Skeletal muscle cell (primary cell): ENCODE results near the gene MACROD1.
"Not testable (repeated sequence)": the region's sequence is repeated elsewhere in the genome, so short reads cannot be mapped to it uniquely, and the experiment has no call there.

Source experiments
- DNase-seq: peaks from one replicate; pipeline ENCODE4 v3.0.0-alpha.2; 2010; ENCODE audit warnings: low read depth
- H3K4me3 ChIP-seq: 2 replicates; pipeline ENCODE4 v1.5.1; 2011; ENCODE audit warnings: low read depth, mild to moderate bottlenecking, control low read depth, low read length, moderate library complexity

MACROD1 gene

DNA sequence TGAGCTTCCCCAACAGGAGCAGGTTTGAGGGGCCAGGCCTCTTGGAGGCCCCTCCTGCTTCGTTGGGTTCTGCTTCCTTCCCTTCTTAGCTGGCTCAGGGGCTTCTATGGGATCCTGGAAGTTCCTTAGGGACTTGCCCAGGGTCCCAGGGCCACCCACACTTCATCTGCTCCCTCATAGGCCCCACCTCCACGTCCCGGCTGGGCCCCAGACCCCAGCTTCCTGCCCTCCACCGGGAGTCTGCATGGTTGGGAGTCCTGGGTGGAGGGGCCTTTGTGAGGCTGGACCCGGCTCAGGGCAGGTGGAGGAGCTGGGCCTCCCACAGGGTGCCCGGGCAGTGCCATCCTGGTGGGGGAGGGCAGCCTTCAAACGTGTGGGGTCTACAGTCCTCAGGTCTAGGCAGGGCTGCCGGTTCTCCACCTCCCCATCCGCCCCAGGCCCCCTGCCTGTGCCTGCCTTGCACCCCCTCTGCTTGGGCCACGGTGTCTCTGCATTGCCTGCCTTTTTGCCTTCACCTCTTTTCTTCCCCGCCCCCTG, 168.0 kb downstream of the MACROD1 start:
- no peak for DNase-seq
- H3K4me3 ChIP-seq, result no peak overlapping the region

DNA sequence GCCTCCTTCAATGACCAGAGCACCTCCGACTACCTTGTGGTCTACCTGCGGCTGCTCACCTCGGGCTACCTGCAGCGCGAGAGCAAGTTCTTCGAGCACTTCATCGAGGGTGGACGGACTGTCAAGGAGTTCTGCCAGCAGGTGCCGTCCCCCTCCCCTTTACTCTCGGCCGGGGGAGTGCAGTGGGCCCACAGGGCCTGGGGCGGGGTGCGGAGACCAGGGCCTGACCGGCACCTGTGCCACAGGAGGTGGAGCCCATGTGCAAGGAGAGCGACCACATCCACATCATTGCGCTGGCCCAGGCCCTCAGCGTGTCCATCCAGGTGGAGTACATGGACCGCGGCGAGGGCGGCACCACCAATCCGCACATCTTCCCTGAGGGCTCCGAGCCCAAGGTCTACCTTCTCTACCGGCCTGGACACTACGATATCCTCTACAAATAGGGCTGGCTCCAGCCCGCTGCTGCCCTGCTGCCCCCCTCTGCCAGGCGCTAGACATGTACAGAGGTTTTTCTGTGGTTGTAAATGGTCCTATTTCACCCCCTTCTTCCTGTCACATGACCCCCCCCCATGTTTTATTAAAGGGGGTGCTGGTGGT, 168.7 kb downstream of the MACROD1 start:
- H3K4me3 ChIP-seq, result no peak overlapping the region
- no peak for DNase-seq

DNA sequence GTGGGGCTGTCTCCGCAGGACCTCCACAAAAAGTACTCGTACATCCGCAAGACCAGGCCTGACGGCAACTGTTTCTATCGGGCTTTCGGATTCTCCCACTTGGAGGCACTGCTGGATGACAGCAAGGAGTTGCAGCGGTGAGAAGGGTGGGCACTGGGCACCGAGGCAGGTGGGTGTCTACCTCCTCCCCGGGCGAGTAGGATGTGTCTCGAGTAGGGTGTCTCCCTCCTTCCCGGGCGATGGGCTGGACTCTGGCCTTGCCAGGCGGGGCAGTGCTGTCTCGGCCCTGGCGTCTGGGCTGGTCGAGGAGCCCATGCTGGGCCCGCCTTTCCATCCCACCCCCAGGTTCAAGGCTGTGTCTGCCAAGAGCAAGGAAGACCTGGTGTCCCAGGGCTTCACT, 169.4 kb downstream of the MACROD1 start:
- no peak overlapping the region for H3K4me3 ChIP-seq
- no peak for DNase-seq

DNA sequence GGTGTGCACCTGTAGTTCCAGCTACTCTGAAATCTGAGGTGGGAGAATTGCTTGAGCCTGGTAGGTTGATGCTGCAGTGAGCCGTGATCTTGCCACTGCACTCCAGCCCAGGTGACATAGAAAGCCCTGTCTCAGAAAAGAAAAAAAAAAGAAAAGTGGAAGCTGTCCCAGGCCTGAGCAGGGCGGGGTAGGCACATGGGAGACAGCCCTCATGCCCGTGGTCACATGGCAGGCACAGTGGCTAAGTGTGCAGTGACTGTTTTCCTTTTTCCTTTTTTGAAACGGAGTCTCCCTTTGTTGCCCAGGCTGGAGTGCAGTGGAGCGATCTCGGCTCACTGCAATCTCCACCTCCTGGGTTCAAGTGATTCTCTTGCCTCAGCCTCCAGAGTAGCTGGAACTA, 171.9 kb downstream of the MACROD1 start:
- DNase-seq, result no peak

DNA sequence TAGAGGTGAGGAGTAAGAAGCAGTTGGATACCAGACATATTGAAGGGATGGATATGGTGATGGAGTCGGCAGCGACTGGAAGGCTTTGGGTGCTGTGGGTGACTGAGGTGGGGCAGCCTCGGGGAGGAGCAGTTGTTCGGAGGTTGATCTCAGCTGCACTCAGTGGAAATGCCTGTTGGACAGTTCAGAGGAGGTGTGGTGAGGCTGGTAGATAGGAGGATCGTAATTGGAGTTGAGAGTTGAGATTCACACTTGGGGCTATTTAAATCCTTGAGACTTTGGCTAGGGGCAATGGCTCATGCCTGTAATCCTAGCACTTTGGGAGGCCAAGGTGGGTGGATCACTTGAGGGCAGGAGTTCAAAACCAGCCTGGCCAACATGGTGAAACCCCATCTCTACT, 172.8 kb downstream of the MACROD1 start:
- no peak for DNase-seq

More for the DNA sequence above, 171.9 kb downstream of the MACROD1 start:
- no peak overlapping the region for H3K4me3 ChIP-seq

DNA sequence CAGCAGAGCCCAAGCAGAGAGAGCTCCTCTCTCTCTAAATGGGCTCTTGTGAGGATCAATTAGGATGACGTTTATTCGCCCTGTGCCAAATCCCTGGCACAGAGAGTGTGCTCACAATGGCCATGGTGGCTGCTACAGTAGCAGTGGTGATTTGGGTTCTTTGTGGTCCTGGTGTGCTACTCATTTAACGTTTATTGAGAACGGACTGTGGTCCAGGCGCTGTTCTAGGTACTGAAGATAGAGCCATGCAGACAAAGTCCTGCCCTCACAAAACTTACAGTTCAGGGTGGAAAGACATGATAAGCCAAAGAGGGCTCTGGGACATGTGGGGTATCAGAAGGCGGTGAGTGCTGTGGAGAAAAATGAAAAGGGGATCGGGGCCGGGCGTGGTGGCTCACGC, 174.4 kb downstream of the MACROD1 start:
- no peak for DNase-seq
- H3K4me3 ChIP-seq, result no peak overlapping the region

More for the DNA sequence above, 172.8 kb downstream of the MACROD1 start:
- H3K4me3 ChIP-seq, result no peak overlapping the region

DNA sequence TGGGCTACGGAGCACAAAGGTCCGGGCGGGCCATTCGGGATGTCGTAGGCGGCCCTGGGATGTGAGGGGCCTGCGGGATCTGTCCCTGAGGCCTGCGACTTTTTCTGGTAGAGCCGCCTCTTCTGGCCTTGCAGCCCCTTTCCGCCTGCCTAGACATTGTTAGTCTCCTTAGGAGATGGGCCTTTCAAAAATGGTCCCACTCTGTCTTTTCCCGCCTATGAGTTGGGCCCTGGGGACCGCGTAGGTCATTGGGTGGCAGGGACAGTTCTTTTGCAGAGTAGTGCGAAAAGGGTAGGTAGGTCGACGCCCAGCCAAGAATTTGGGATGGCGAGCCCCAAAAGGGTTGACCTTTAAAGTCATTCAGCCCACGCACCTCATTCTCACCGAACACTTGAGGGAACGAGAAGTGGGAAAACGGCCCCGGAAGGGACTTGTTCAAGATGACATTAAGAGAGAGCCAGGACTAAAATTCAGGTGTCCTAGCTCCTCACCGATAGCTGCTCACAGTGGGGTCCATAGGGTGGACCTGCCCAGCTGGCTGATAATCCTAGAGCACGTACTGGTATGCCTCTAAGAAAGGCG, 178.9 kb downstream of the MACROD1 start:
- no peak for DNase-seq
- peak overlapping the region; percentile 97 for H3K4me3 ChIP-seq

DNA sequence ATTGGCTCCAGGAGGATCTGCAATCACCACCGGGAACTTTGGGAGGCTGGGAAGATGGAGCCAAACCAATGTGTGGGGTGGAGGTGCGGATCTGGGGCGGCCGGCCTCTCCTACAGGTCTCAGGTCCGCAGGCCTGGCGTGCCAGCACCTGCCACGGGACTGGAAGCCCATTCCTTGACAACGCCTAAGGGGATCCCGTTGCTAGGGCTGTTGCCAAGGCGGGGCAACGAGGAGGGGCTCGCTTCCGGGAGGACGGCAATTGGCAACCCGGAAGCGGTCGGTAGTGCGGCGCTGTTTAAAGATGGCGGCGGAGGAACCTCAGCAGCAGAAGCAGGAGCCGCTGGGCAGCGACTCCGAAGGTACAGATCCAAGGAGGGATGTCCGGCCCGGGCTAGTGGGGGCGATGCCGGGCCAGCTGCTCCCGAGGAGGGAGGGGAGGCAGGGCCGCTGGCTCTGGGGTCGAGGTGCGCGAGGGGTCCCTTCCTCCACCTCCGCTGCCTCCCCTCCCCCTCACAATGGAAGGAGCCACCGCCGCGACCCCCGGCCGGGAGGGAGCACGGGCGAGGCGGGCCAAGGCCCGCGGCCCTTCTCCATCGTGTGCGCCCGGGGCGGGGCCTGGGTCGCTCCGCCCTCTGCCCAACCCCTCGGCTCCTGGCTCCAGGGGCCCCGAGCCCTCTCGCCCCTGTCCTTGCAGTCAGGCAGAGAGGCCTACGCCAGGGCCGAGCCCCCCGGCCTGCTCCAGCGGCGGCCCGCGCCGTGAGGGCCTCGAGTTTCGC, 179.6 kb downstream of the MACROD1 start, which contains the start of gene OTUB1:
TSS of gene OTUB1 (plus strand) at position 283 of the 776 bp plus-strand sequence. CDS start at position 302, 19 bp downstream.
- peak; percentile 35 for DNase-seq
- H3K4me3 ChIP-seq, result peak within 1 kb of the TSS; percentile 97

DNA sequence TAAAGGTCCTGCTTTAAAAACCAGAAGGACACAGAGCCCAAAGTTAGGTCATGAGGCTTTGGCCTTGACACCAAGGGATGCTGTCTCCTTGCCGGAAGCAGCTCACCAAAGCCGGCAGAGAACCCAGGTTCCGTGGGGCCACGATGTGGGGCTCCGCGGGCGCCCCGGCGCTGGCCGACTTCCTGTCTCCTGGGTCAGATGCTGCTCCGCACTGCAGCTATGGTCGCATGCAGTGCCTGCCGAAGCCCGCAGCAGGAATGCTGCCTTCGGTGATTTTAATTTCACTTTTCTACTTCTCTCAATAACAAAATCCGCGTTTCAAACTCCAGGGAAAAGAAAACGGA, 180.1 kb downstream of the MACROD1 start:
- DNase-seq, result no peak
- H3K4me3 ChIP-seq, result peak overlapping the region; percentile 97

DNA sequence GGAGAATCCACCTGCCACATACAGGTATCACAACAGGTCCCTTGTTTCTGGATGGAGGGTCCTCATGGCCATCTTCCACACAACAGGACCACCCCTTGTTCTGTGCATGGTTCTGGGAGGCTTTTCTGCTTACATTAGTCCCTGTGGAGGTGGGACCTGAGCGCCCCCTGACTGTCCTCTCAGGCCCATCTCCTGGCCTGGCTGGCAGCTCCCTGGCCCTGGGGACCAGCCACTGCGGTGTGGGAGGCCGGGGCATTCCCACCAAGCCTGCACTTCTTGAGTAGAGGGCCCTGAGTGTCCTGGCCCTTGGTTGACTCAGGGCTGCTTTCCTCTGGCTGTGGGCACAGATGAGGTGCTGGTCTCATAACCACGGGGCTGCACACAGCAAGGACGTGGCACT, 186.5 kb downstream of the MACROD1 start:
- no peak for DNase-seq
- no peak overlapping the region for H3K4me3 ChIP-seq

DNA sequence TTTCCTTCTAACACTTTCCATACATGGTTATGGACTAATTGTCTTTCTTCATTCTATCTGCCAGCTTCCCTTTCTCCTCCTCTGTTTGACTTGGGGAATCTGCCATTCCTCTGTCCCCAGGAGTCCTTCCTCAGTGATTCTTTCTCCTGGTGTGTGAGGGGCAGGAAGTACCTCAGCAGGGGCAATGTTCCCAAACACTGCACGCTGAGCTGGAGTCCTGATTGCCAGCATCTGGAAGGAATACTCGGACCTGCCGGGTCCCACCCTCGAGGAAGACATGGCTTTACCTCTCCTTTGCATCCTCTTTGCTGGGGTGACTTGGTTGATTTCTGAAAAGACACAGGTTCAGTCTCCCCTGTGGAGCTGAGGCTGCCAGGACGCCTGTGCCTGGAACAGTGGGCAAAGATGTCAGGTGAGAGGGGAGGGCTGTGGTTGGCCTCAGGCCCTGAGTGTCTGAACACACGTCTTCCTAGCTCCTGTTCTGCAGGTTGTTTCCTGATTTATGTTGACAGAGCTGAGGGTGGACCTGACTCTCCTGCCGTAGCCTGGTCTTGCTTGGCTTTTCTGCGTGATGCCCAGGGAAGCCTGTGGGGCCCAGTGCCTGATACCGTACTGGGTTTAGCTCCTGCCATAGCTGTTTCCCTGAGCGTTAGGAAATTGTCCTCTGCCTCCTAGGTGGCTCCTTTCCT, 187.2 kb downstream of the MACROD1 start:
- H3K4me3 ChIP-seq, result no peak overlapping the region
- DNase-seq, result no peak

DNA sequence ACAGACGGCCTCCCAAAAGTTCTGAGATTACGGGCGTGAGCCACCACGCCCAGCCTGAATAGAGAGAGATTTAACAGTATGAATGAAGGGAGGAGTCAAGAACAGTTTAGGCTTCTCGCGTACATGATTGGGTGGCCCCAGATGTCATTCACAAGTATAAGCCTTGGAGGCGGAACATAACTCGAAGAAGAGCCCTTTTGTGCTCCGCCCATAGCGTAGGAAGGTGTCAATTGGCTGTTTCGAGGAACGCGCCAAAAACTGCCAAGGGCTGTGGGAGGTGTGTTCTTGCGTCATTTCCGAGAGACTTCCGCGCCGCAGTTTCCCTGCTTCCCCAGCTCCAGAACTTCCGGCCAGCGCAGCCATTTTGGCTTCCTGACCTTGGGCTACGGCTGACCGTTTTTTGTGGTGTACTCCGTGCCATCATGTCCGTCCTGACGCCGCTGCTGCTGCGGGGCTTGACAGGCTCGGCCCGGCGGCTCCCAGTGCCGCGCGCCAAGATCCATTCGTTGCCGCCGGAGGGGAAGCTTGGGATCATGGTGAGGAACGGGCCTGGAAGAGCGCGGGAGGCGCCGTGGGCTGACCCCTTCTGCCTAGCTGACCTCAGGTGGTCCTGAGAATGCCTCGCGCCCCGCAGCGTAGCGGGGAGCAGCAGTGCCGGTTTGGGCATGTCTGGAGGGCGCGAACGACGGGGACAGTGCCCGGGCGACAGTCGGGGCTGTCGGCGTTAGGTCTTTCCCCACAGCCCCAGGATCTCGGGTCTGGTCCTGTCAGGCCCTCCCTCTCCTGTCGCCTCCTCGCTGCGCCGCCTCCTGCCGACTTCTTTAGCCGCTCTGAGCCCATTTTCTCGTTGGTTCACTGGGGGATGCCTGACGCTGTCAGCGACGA, 191.4 kb downstream of the MACROD1 start, which contains the start of gene COX8A:
TSS of gene COX8A (plus strand) at position 362 of the 885 bp plus-strand sequence. CDS start at position 423, 61 bp downstream.
- H3K4me3 ChIP-seq, result peak within 1 kb of the TSS; percentile 76
- DNase-seq, result peak; percentile 98

DNA sequence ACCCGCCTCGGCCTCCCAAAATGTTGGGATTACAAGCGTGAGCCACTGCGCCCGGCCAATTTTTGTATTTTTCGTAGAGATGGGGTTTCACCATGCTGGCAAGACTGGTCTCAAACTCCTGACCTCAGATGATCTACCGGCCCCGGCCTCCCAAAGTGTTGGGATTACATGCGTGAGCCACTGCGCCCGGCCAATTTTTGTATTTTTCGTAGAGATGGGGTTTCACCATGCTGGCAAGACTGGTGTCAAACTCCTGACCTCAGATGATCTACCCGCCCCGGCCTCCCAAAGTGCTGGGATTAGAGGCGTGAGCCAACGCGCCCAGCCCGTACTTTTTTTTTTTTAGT, 192.0 kb downstream of the MACROD1 start:
- not testable (repeated sequence) for H3K4me3 ChIP-seq, DNase-seq

DNA sequence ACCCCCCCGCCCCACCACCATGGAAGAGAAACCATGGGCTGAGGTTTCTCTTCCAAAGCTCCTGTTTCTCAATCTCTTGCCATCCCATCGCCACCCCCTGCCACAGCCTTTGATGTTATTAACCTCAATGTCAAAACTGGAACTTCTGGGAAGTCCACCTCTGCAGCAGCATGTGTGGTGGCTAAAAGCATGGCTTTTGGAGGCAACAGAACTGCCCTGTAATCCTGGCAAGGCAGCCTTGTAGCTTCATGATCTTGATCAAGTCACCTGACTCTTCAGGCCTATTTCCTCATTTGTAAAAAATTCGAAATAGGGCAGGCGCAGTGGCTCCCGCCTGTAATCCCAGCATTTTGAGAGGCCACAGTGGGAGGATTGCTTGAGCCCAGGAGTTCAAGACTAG, 195.0 kb downstream of the MACROD1 start:
- no peak for DNase-seq
- H3K4me3 ChIP-seq, result no peak overlapping the region

DNA sequence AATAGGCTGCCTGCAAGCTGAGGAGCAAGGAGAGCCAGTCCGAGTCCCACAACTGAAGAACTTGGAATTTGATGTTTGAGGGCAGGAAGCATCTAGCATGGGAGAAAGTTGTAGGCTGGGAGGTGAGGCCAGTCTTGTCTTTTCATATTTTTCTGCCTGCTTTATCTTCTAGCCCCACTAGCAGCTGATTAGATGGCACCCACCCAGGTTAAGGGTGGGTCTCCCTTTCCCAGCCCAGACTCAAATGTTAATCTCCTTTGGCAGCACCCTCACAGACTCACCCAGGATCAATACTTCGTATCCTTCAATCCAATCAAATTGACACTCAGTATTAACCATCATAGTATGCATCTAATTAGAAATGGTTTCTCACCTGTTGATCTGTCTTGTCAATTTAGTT, 196.5 kb downstream of the MACROD1 start:
- DNase-seq, result no peak
- no peak overlapping the region for H3K4me3 ChIP-seq

DNA sequence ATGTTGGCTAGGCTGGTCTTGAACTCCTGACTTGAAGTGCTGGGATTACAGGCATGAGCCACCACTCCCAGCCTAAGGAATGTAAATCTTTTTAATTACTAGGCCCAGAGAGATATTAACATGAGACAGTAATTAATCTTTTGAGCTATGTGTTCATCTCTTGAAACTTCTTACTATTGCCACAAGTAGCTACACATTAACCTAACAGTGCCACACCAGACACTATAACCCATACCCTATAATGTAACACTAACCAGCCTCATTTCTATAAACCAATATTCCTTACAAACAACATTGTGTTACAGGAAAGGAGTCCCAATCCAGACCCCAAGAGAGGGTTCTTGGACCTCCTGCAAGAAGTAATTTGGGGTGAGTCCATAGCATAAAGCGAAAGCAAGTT, 199.5 kb downstream of the MACROD1 start:
- no peak overlapping the region for H3K4me3 ChIP-seq
- DNase-seq, result no peak

DNA sequence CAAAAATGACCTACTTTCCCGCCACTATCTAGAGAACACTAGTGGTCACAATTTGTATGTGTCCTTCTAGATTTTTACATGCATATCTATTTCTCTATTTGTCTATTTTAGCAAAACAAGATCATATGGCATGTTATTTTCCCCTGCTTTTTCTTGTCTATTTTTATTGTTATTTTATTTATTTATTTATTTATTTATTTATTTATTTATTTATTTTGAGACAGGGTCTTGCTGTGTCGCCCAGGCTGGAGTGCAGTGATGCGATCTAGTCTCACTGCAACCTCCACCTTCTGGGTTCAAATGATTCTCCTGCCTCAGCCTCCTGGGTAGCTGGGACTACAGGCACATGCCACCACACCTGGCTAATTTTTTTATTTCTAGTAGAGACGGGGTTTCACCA, 202.0 kb downstream of the MACROD1 start:
- DNase-seq, H3K4me3 ChIP-seq: not testable (repeated sequence)

DNA sequence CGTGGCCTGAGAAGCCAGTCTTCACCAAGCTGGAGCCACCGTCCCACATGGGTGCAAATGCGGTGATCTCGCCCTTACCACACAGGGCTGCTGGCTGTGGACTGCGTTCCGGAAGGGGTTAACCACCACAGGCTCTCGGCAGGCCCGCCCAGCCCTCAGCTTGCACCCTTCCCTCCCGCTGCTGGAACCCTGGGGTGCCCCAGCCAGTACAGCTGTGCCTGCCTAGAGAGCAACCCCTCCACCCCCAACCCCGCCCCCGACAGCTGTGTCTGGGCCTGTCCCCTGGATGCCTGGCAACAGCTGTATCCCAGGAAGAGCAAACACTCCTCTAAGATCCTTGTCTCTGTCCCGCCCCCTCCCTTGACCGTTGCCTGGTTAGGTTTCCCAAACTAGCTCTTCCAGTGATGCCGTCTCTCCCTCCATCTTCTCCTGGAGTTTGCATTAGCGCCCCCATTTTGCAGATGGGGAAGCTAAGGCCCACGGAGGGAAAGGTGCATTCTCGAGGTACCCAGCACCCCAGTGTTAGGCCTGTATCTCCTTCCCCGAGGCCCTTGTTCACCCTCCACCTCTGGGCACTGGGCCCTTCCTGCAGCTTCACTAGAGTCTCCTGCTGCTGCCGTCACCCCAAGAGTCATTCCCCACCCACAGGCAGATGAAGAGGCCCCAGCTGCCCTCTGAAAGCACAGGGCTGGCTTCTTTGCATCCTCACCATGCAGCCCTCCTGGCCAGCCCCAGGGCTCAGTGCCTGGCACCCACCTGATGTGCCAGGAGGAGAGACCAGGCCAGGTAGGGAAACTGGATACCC, 204.1 kb downstream of the MACROD1 start:
- peak; percentile 37 for DNase-seq
- no peak overlapping the region for H3K4me3 ChIP-seq
